K562 (cell line): Measurements from ENCODE around the gene NET1. TPM values are rescaled to one million over a fixed set of nuclear protein-coding genes. Genes with fewer than 3 reads are reported as not detected.

Experiments used
- CBX8 ChIP-seq: fragments of 200-600 bp; sonication (generic); IDR thresholded peaks from 2 replicates; pipeline ENCODE4 v1.6.1; 2012; ENCODE audit warnings: borderline replicate concordance, mixed run types, low read depth, mild to moderate bottlenecking, moderate library complexity, mixed read lengths, low read length, control low read depth, inconsistent platforms; ENCODE audit not compliant: poor library complexity, severe bottlenecking; ENCODE audit errors: extremely low read depth
- CTCFL ChIP-seq: IDR thresholded peaks from 2 replicates; pipeline ENCODE4 v1.6.1; 2011; ENCODE audit warnings: borderline replicate concordance, low read depth, mild to moderate bottlenecking, moderate library complexity, low read length; ENCODE audit not compliant: insufficient read depth, poor library complexity, severe bottlenecking
- FOXJ3 ChIP-seq: sonication (generic); formaldehyde crosslinking; IDR thresholded peaks from 2 replicates; pipeline ENCODE4 v1.4.0; 2020; ENCODE audit warnings: mild to moderate bottlenecking, missing genetic modification reagents
- FOXP1 ChIP-seq: sonication (generic); formaldehyde crosslinking; IDR thresholded peaks from 2 replicates; pipeline ENCODE4 v1.8.0; 2022; ENCODE audit warnings: mild to moderate bottlenecking, missing genetic modification reagents
- GMEB1 ChIP-seq: fragments of 250-450 bp; sonication (Bioruptor Pico); IDR thresholded peaks from 2 replicates; pipeline ENCODE4 v1.4.0; 2020; ENCODE audit warnings: mild to moderate bottlenecking
- HCFC1 ChIP-seq: IDR thresholded peaks from 2 replicates; pipeline ENCODE4 v1.6.1; 2012; ENCODE audit warnings: low read depth, low read length, improper control_type of control experiment
- MED1 ChIP-seq: sonication (generic); formaldehyde crosslinking; IDR thresholded peaks from 2 replicates; pipeline ENCODE4 v1.8.1; 2023; ENCODE audit warnings: missing genetic modification reagents, borderline replicate concordance
- PML ChIP-seq: IDR thresholded peaks from 2 replicates; pipeline ENCODE4 v1.6.1; 2012; ENCODE audit warnings: low read length, inconsistent platforms
- RREB1 ChIP-seq: fragments of 250-450 bp; sonication (Bioruptor Pico); IDR thresholded peaks from 2 replicates; pipeline ENCODE4 v1.4.0; 2020
- USF2 ChIP-seq: sonication (generic); formaldehyde crosslinking; IDR thresholded peaks from 2 replicates; pipeline ENCODE4 v1.5.0; 2020; ENCODE audit warnings: missing genetic modification reagents
- ZNF212 ChIP-seq: fragments of 450-650 bp; formaldehyde crosslinking; IDR thresholded peaks from 2 replicates; pipeline ENCODE4 v1.4.0; 2020; ENCODE audit warnings: mild to moderate bottlenecking
- ZNF395 ChIP-seq: fragments of 200-800 bp; sonication (Bioruptor generic); IDR thresholded peaks from 2 replicates; pipeline ENCODE4 v1.6.1; 2017; ENCODE audit warnings: missing genetic modification characterization, missing compliant biosample characterization
- polyA plus RNA-seq, 8 experiments: library from polyadenylated mRNA; depleted of rRNA in 4 of 8; stranded (reverse) in 5 of 8; unstranded in 3 of 8; fragments of >200 nt; fragmentation: Nextera tagmentation in 2 of 8; fragmentation: Illumina TruSeq in 1 of 8; extraction: Ambion mirVana in 2 of 8; extraction: Trizol in 1 of 8; gene quantifications; 2 replicates each; pipeline versions ENCODE4 v1.2.1 to v1.2.3, GENCODE V29; 2011 to 2014; ENCODE audit warnings: inconsistent platforms in 1 of 8, missing spikeins in 1 of 8
- total RNA-seq, 7 experiments: library from RNA; depleted of rRNA in 6 of 7; stranded (reverse); fragments of >200 nt in 6 of 7; fragmentation: Illumina TruSeq in 2 of 7; extraction: Trizol in 2 of 7; gene quantifications; 2 replicates each; pipeline versions ENCODE4 v1.2.1 to v1.2.3, GENCODE V29; 2011 to 2021; ENCODE audit warnings: low replicate concordance in 1 of 7

NET1 gene
- total and polyA plus RNA-seq, 9 of the 15 experiments (the other 6 are each of a cell fraction or from before 2014, with no cell fraction given): 47.4 to 258 (median 106) TPM

GRCh38 chr10:5477948-5478693 lies 65.8 kb downstream of the NET1 start (continued):
- TF ChIP-seq RREB1 (no peak), ZNF395 (CRISPR knock-in tag) (peak; percentile 53; the same call in 1 of the 2 replicates), GMEB1 (CRISPR knock-in tag) (no peak), MED1 (CRISPR knock-in tag) (no peak), FOXP1 (CRISPR knock-in tag) (no peak), FOXJ3 (CRISPR knock-in tag) (no peak), CBX8 (no peak), ZNF212 (no peak), HCFC1 (no peak), CTCFL (no peak), PML (peak; percentile 62; the same call in 1 of the 2 replicates), USF2 (CRISPR knock-in tag) (no peak)
